ENCODE measurements around the gene ELMO3.

ELMO3 gene

GRCh38 chr16:67245186-67245585 lies 46.3 kb downstream of the ELMO3 start:
- Histone ChIP-seq H3K27me3 (replicated peaks; ENCODE audit: control insufficient read depth, insufficient read depth, low read length) (no peaks in the 10 kb centered on the region), H3K4me3 (replicated peaks; ENCODE audit: low read depth, low read length) (peak overlapping the region; percentile 71), H3K36me3 (ENCODE audit: control insufficient read depth, insufficient read depth, low read length) (no peaks in the 10 kb centered on the region; the same call in none of the 2 replicates)
- TF ChIP-seq CTCF (IDR thresholded peaks at IDR 0.05; ENCODE audit: insufficient read depth, low read length, poor library complexity, severe bottlenecking): no peak
- DNase-seq (ENCODE audit: extremely low read depth, insufficient read length): no peak

GRCh38 chr16:67245674-67246080 lies 46.7 kb downstream of the ELMO3 start:
- DNase-seq (ENCODE audit: extremely low read depth, insufficient read length): no peak
- H3K4me3 ChIP-seq (replicated peaks; ENCODE audit: low read depth, low read length): peak overlapping the region; percentile 71
- no peak for TF ChIP-seq CTCF (IDR thresholded peaks at IDR 0.05; ENCODE audit: insufficient read depth, low read length, poor library complexity, severe bottlenecking)
- no peaks in the 10 kb centered on the region; the same call in none of the 2 replicates for H3K36me3 ChIP-seq (ENCODE audit: control insufficient read depth, insufficient read depth, low read length)
- no peaks in the 10 kb centered on the region for H3K27me3 ChIP-seq (replicated peaks; ENCODE audit: control insufficient read depth, insufficient read depth, low read length)

- Histone ChIP-seq H3K4me3 (replicated peaks; ENCODE audit: low read depth, low read length) (peak overlapping the region; percentile 71), H3K36me3 (ENCODE audit: control insufficient read depth, insufficient read depth, low read length) (no peaks in the 10 kb centered on the region; the same call in 1 of the 2 replicates), H3K27me3 (replicated peaks; ENCODE audit: control insufficient read depth, insufficient read depth, low read length) (no peaks in the 10 kb centered on the region)
- peak; percentile 68 for TF ChIP-seq CTCF (IDR thresholded peaks at IDR 0.05; ENCODE audit: insufficient read depth, low read length, poor library complexity, severe bottlenecking)
- peak; percentile 85 for DNase-seq (ENCODE audit: extremely low read depth, insufficient read length)
Observed at GRCh38 chr16:67246081-67246755, 47.3 kb downstream of the ELMO3 start.

- no peak for TF ChIP-seq CTCF (IDR thresholded peaks at IDR 0.05; ENCODE audit: insufficient read depth, low read length, poor library complexity, severe bottlenecking)
- peak overlapping the region; percentile 71 for H3K4me3 ChIP-seq (replicated peaks; ENCODE audit: low read depth, low read length)
- no peaks in the 10 kb centered on the region for H3K36me3 ChIP-seq (ENCODE audit: control insufficient read depth, insufficient read depth, low read length)
- H3K27me3 ChIP-seq (replicated peaks; ENCODE audit: control insufficient read depth, insufficient read depth, low read length): no peaks in the 10 kb centered on the region
- no peak for DNase-seq (ENCODE audit: extremely low read depth, insufficient read length)
Observed at GRCh38 chr16:67246756-67247191, 47.8 kb downstream of the ELMO3 start.

- no peaks in the 10 kb centered on the region for H3K36me3 ChIP-seq (ENCODE audit: control insufficient read depth, insufficient read depth, low read length)
- peak within 1 kb of the TSS; percentile 71 for H3K4me3 ChIP-seq (replicated peaks; ENCODE audit: low read depth, low read length)
- peak; percentile 98 for DNase-seq (ENCODE audit: extremely low read depth, insufficient read length)
- no peaks in the 10 kb centered on the region for H3K27me3 ChIP-seq (replicated peaks; ENCODE audit: control insufficient read depth, insufficient read depth, low read length)
- no peak for TF ChIP-seq CTCF (IDR thresholded peaks at IDR 0.05; ENCODE audit: insufficient read depth, low read length, poor library complexity, severe bottlenecking)
Observed at GRCh38 chr16:67247192-67248072, 48.5 kb downstream of the ELMO3 start, which contains the start of gene FHOD1. Gene FHOD1, minus strand, starts transcription at chr16:67247481. Its CDS starts 71 bp downstream, at chr16:67247410.
